Common myeloid progenitor, CD34-positive (primary cell): ENCODE results near the gene FBXO21.
"Not testable (repeated sequence)": the region's sequence is repeated elsewhere in the genome, so short reads cannot be mapped to it uniquely, and the experiment has no call there.

ENCODE experiments used
- CTCF ChIA-PET: fragments of 350-600 bp; sonication (Branson Sonifier 250); formaldehyde crosslinking; loops from one replicate; lab custom pipeline; 2021; ENCODE audit warnings: antibody characterized with exemption; lab: Charles Lee
- POLR2A ChIA-PET: fragments of 350-600 bp; sonication (Branson Sonifier 250); formaldehyde crosslinking; loops from one replicate; lab custom pipeline; 2021; ENCODE audit warnings: antibody characterized with exemption; lab: Charles Lee
- DNase-seq, 3 donors: peaks; one replicate each; pipeline versions ENCODE4 v3.0.0 to v3.0.0-alpha.2; 2013
- H3K27ac ChIP-seq, 2 experiments: 1 replicate in 1 of 2; 2 replicates in 1 of 2; pipeline ENCODE4 v1.7.0; 2013; ENCODE audit warnings: inconsistent platforms in 2 of 2, low read length in 2 of 2, mild to moderate bottlenecking in 2 of 2, low read depth in 1 of 2, moderate library complexity in 1 of 2; ENCODE audit not compliant: severe bottlenecking in 2 of 2, insufficient read depth in 1 of 2, poor library complexity in 1 of 2
- H3K27me3 ChIP-seq, 5 experiments: replicated peaks in 2 of 5; 1 replicate in 3 of 5; 2 replicates in 2 of 5; pipeline versions ENCODE4 v1.6.1 to v1.7.0; 2013; ENCODE audit warnings: low read length in 4 of 5, mild to moderate bottlenecking in 2 of 5, moderate library complexity in 2 of 5, inconsistent platforms in 1 of 5; ENCODE audit not compliant: insufficient read depth in 5 of 5, control insufficient read depth in 4 of 5
- H3K36me3 ChIP-seq, 4 experiments: 1 replicate in 2 of 4; 2 replicates in 2 of 4; pipeline versions ENCODE4 v1.6.1 to v1.7.0; 2013; ENCODE audit warnings: low read length in 3 of 4, control low read depth in 1 of 4, mild to moderate bottlenecking in 1 of 4; ENCODE audit not compliant: control insufficient read depth in 4 of 4, insufficient read depth in 4 of 4
- H3K4me1 ChIP-seq, 4 experiments: 1 replicate in 3 of 4; 2 replicates in 1 of 4; pipeline versions ENCODE4 v1.6.1 to v1.7.1; 2013; ENCODE audit warnings: low read length in 3 of 4, mild to moderate bottlenecking in 3 of 4, control low read depth in 1 of 4, inconsistent platforms in 1 of 4, moderate library complexity in 1 of 4; ENCODE audit not compliant: control insufficient read depth in 4 of 4, insufficient read depth in 4 of 4; ENCODE audit errors: control extremely low read depth in 1 of 4
- H3K4me3 ChIP-seq, 7 experiments: 1 replicate in 4 of 7; 2 replicates in 3 of 7; pipeline versions ENCODE4 v1.5.1 to v1.7.0; 2013; ENCODE audit warnings: mild to moderate bottlenecking in 7 of 7, low read length in 6 of 7, moderate library complexity in 6 of 7, inconsistent platforms in 2 of 7, low read depth in 2 of 7, control low read depth in 1 of 7; ENCODE audit not compliant: insufficient read depth in 4 of 7, control insufficient read depth in 1 of 7; ENCODE audit errors: extremely low read depth in 1 of 7
- H3K9me3 ChIP-seq, 5 experiments: 1 replicate in 4 of 5; 2 replicates in 1 of 5; pipeline versions ENCODE4 v1.6.1 to v1.7.1; 2013; ENCODE audit warnings: low read length in 4 of 5, mild to moderate bottlenecking in 2 of 5, inconsistent platforms in 1 of 5, low read depth in 1 of 5, moderate library complexity in 1 of 5; ENCODE audit not compliant: control insufficient read depth in 4 of 5, insufficient read depth in 2 of 5; ENCODE audit errors: control extremely low read depth in 1 of 5
- WGBS: methylation state at CpG from one replicate; pipeline ENCODE4 v1.1.5; 2013; ENCODE audit not compliant: insufficient coverage; 5-methylcytosine and 5-hydroxymethylcytosine counted together

Gene FBXO21

GRCh38 chr12:117192581-117192980, 2.3 kb upstream of the FBXO21 start:
- H3K27me3 ChIP-seq, H3K9me3 ChIP-seq, H3K36me3 ChIP-seq, POLR2A ChIA-PET, CTCF ChIA-PET, DNase-seq, H3K4me3 ChIP-seq, H3K27ac ChIP-seq: not testable (repeated sequence)
- peaks cover 0 to 12% (median 10%) of the 10 kb centered on the region in 4 experiments for H3K4me1 ChIP-seq
- WGBS = 94% methylated on average over 7 of the region's 9 CpGs

DNA sequence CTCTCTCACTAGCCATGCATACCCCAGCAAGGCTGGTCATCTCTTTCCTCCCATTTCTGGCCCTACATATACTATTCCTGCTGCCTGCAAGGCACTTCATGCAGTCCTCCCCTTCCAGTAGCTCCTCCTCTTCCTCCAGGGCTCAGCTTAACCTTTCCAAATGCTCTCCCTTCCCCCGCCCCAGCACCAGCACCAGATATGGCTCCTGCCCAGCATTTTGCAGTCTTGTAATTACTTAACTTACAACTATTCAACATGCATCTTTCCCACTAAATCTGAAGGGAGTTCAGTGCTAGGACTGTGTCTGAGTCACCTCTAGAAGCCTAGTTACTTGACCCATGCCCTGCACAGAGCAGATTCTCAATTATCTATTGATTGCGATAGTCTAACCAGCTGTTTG, 1.8 kb upstream of the FBXO21 start:
- no peak overlapping the region for H3K27ac ChIP-seq
- WGBS = no CpG with 5 or more reads among the region's 2 CpGs
- peaks cover 0 to 3% (median 1%) of the 10 kb centered on the region in 5 experiments for H3K9me3 ChIP-seq
- H3K4me3 ChIP-seq = no peak overlapping the region
- H3K4me1 ChIP-seq = peaks cover 0 to 12% (median 10%) of the 10 kb centered on the region in 4 experiments
- peaks cover 0 to 5% (median 2%) of the 10 kb centered on the region in 4 experiments for H3K36me3 ChIP-seq
- CTCF ChIA-PET = interaction anchor here (0.7 kb wide), 1 partner anchor 10 kb away, joined by 6 read pairs; no protein-coding TSS in a partner anchor
- DNase-seq = peak in 2 of 3 donors; percentile 9 to 15
- H3K27me3 ChIP-seq = peaks cover 2 to 8% (median 4%) of the 10 kb centered on the region in 5 experiments
- POLR2A ChIA-PET = no interaction called here

DNA sequence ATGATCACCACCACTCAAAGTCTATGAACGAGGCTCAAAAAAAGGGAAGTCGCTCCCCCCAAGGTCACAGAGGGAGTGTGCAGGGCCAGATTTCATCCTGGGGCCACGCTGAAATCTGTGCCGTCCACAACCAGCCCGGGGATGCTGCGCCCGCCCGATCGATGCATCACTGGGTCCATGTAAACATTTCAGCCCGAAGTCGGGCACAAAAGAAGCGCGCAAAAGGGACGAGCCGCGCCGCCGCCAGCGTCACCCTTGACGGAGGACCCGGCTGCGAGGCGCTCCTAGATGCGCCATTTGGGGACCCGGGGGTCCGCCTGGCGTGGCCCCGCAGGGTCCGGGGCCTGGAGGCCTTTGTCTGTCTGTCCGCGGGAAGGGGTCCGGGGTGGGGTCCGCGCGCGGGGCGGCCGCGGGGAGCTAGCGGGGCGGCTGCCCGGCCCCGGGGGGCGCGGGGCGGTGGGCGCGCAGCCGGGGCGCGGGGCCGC, 503 bp downstream of the FBXO21 start:
- Histone ChIP-seq H3K27ac (no peak overlapping the region), H3K27me3 (peaks cover 2 to 8% (median 4%) of the 10 kb centered on the region in 5 experiments), H3K9me3 (peaks cover 0 to 3% (median 1%) of the 10 kb centered on the region in 5 experiments), H3K36me3 (peaks cover 0 to 19% (median 8%) of the 10 kb centered on the region in 4 experiments), H3K4me3 (peak overlapping the region; percentile 76 to 98 (median 89)), H3K4me1 (peaks cover 0 to 12% (median 10%) of the 10 kb centered on the region in 4 experiments)
- WGBS = 0% methylated on average over 24 of the region's 52 CpGs
- DNase-seq = peak; percentile 37 to 77 (median 70)
- ChIA-PET POLR2A (no interaction called here), CTCF (no interaction called here)

DNA sequence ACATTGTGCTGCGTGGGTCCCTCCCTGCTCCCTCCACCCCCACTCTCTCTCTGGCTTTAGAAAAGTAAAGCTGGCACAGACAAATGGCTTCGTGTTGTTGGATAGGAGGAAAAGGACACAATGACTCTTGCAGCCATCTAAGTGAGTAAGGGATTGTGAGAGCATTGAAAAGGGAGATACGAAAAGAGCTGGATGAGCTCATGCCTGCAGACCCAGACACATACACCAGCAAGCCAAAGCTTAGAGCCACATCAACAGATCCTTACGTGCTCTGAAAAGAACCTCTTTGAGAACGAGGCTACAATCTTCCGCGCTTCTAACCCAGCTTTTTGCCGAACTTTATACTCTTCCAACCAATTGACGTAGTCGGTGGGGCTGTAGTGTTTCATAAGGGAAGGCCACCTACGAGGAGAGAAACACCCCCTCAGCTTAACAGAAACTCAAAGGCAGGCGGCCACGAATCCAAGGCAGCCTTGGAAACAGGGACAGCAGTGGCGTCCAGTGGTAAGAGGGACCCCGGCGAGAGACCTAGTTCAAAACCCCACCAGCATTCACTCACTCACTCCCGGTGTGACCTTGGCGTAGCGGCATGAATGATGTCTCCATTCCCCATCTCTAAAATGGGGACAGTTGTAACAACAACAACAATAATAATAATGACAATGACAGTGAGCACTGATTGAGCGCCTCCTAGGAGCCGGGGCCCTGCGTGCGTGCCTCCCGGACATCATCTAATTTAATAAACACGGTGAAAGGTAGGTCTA, 1.1 kb downstream of the FBXO21 start:
- no peak for DNase-seq
- peaks cover 0 to 3% (median 1%) of the 10 kb centered on the region in 5 experiments for H3K9me3 ChIP-seq
- ChIA-PET CTCF (interaction anchor here (0.6 kb wide), 1 partner anchor 123 kb away, joined by 3 read pairs; no protein-coding TSS in a partner anchor), POLR2A (no interaction called here)
- H3K27me3 ChIP-seq = peaks cover 2 to 8% (median 4%) of the 10 kb centered on the region in 5 experiments
- H3K4me1 ChIP-seq = peaks cover 0 to 12% (median 10%) of the 10 kb centered on the region in 4 experiments
- WGBS = 74% methylated on average over 10 of the region's 25 CpGs
- H3K36me3 ChIP-seq = peaks cover 0 to 24% (median 10%) of the 10 kb centered on the region in 4 experiments
- peak overlapping the region in 6 of 7 experiments; percentile 76 to 98 (median 90) for H3K4me3 ChIP-seq
- no peak overlapping the region for H3K27ac ChIP-seq

DNA sequence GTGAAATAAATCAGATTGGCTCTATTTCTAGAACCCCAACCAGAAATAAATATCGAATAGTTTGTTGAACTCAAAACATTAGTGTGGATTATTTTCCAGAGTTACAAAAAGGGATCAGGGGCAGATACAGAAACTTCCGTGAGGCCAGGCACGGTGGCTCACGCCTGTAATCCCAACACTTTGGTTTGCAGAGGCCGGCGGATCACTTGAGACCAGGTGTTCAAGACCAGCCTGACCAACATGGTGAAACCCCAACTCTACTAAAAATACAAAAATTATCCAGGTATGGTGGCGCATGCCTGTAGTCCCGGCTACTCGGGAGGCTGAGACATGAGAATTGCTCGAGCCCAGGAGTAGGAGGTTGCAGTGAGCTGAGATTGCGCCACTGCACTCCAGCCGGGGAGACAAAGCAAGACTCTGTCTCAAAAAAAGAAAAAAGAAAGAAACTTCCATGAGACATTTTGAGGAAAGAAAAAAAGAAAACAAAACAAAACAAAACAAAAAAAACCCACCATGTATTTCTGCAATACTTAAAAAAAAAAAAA, 2.1 kb downstream of the FBXO21 start:
- WGBS = 98% methylated on average over 8 of the region's 12 CpGs
- peaks cover 0 to 12% (median 10%) of the 10 kb centered on the region in 4 experiments for H3K4me1 ChIP-seq
- peaks cover 0 to 8% (median 4%) of the 10 kb centered on the region in 5 experiments for H3K27me3 ChIP-seq
- no peak for DNase-seq
- POLR2A ChIA-PET = no interaction called here
- H3K36me3 ChIP-seq = peaks cover 4 to 28% (median 15%) of the 10 kb centered on the region in 4 experiments
- H3K27ac ChIP-seq = no peak overlapping the region
- no peak overlapping the region for H3K4me3 ChIP-seq
- CTCF ChIA-PET = interaction anchor here (0.6 to 1.2 kb wide), 2 partner anchors 32 to 122 kb away, joined by 3 read pairs; no protein-coding TSS in a partner anchor
- H3K9me3 ChIP-seq = no peaks in the 10 kb centered on the region

DNA sequence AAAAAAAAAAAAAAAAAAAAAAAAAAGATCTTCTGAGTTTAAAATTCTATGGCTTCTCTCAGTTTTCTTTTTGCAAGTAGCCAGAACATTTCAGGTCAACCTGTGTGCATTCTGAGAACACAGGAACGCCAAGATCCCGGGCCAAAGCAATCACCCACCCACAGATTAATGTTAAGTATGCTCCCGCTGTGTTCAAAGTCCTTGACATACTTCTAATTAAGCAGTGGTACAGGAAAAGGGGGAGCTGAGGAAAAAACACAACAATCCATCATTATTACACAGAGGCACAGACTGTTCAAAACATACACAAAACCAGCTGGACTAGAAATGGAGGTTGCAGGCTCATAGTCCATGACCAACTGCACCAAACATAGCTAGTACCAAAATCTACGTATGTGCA, 2.8 kb downstream of the FBXO21 start:
- WGBS = 100% methylated on average over 1 of the region's 4 CpGs
- no peak for DNase-seq
- peaks cover 4 to 33% (median 15%) of the 10 kb centered on the region in 4 experiments for H3K36me3 ChIP-seq
- no peak overlapping the region for H3K27ac ChIP-seq
- H3K9me3 ChIP-seq = no peaks in the 10 kb centered on the region
- H3K4me1 ChIP-seq = peaks cover 0 to 12% (median 10%) of the 10 kb centered on the region in 4 experiments
- ChIA-PET CTCF (interaction anchor here (1.2 kb wide), 1 partner anchor 33 kb away, joined by 3 read pairs; no protein-coding TSS in a partner anchor), POLR2A (no interaction called here)
- peaks cover 0 to 6% (median 4%) of the 10 kb centered on the region in 5 experiments for H3K27me3 ChIP-seq
- H3K4me3 ChIP-seq = no peak overlapping the region
